ENCODE measurements around the gene ABTB1. TPM values are rescaled to one million over a fixed set of nuclear protein-coding genes. Genes with fewer than 3 reads are reported as not detected.

The ABTB1 gene
- total RNA-seq, 2 experiments from 2014 or later = 4.4 to 14.5 TPM

- Histone ChIP-seq H3K4me2 (ENCODE audit: low read length) (no peak overlapping the region), H3K9me3 (ENCODE audit: low read length) (no peaks in the 10 kb centered on the region), H3K9me2 (ENCODE audit: insufficient read depth, low read length) (no peaks in the 10 kb centered on the region), H3K27ac (ENCODE audit: low read depth, low read length, poor library complexity, severe bottlenecking) (no peak overlapping the region), H3K36me3 (ENCODE audit: insufficient read depth, low read length) (peaks cover 57% of the 10 kb centered on the region), H4K20me1 (ENCODE audit: insufficient read depth, low read length) (no peaks in the 10 kb centered on the region), H3K79me2 (ENCODE audit: insufficient read depth, low read depth, low read length) (peaks cover 9% of the 10 kb centered on the region; the same call in 1 of the 2 replicates), H3K4me1 (ENCODE audit: insufficient read depth, low read length, poor library complexity, severe bottlenecking) (no peaks in the 10 kb centered on the region), H3K4me3 (ENCODE audit: low read depth, low read length, poor library complexity, severe bottlenecking) (no peak overlapping the region), H2AFZ (ENCODE audit: low read length) (no peak overlapping the region)
- intact Hi-C loops (cut with micrococcal nuclease; ENCODE audit: unreplicated experiment) = no loop called here
- ChIA-PET POLR2A (interaction anchor here (0.6 kb wide), 1 partner anchor 9 kb away, joined by 3 read pairs; no protein-coding TSS in a partner anchor), CTCF (ENCODE audit: unreplicated experiment) (no interaction called here)
- no TSS peak for BruUV-seq (replicated peaks)
- DNase-seq (ENCODE audit: low spot score) = no peak
- TF ChIP-seq CTCF (conservative IDR thresholded peaks at IDR 0.05; ENCODE audit: low read length) (no peak), EZH2phosphoT487 (IDR thresholded peaks at IDR 0.05; ENCODE audit: borderline replicate concordance, low read depth, low read length) (no peak)
Observed at GRCh38 chr3:127722091-127722784, 49.5 kb downstream of the ABTB1 start.

GRCh38 chr3:127723011-127723567, 50.3 kb downstream of the ABTB1 start:
- Histone ChIP-seq H3K4me1 (ENCODE audit: insufficient read depth, low read length, poor library complexity, severe bottlenecking) (no peaks in the 10 kb centered on the region), H4K20me1 (ENCODE audit: insufficient read depth, low read length) (no peaks in the 10 kb centered on the region), H3K4me3 (ENCODE audit: low read depth, low read length, poor library complexity, severe bottlenecking) (no peak overlapping the region), H3K4me2 (ENCODE audit: low read length) (no peak overlapping the region), H3K36me3 (ENCODE audit: insufficient read depth, low read length) (peaks cover 64% of the 10 kb centered on the region), H3K9me3 (ENCODE audit: low read length) (no peaks in the 10 kb centered on the region), H3K79me2 (ENCODE audit: insufficient read depth, low read depth, low read length) (peaks cover 17% of the 10 kb centered on the region; the same call in 1 of the 2 replicates), H3K9me2 (ENCODE audit: insufficient read depth, low read length) (no peaks in the 10 kb centered on the region), H3K27ac (ENCODE audit: low read depth, low read length, poor library complexity, severe bottlenecking) (no peak overlapping the region), H2AFZ (ENCODE audit: low read length) (no peak overlapping the region)
- ChIA-PET POLR2A (interaction anchor here (1.1 kb wide), 1 partner anchor 11 kb away, joined by 3 read pairs; no protein-coding TSS in a partner anchor), CTCF (ENCODE audit: unreplicated experiment) (no interaction called here)
- intact Hi-C loops (cut with micrococcal nuclease; ENCODE audit: unreplicated experiment) = no loop called here
- BruUV-seq (replicated peaks) = no TSS peak
- no peak for DNase-seq (ENCODE audit: low spot score)
- no peak for TF ChIP-seq CTCF (conservative IDR thresholded peaks at IDR 0.05; ENCODE audit: low read length)
- TF ChIP-seq EZH2phosphoT487 (IDR thresholded peaks at IDR 0.05; ENCODE audit: borderline replicate concordance, low read depth, low read length) = no peak

GRCh38 chr3:127726894-127727293, 54.1 kb downstream of the ABTB1 start:
- TF ChIP-seq EZH2phosphoT487 (IDR thresholded peaks at IDR 0.05; ENCODE audit: borderline replicate concordance, low read depth, low read length) = no peak
- no peak for TF ChIP-seq CTCF (conservative IDR thresholded peaks at IDR 0.05; ENCODE audit: low read length)
- Histone ChIP-seq H3K4me1 (ENCODE audit: insufficient read depth, low read length, poor library complexity, severe bottlenecking) (peaks cover 36% of the 10 kb centered on the region), H3K4me3 (ENCODE audit: low read depth, low read length, poor library complexity, severe bottlenecking) (no peak overlapping the region), H3K9me3 (ENCODE audit: low read length) (no peaks in the 10 kb centered on the region), H3K9me2 (ENCODE audit: insufficient read depth, low read length) (no peaks in the 10 kb centered on the region), H3K36me3 (ENCODE audit: insufficient read depth, low read length) (peaks cover 56% of the 10 kb centered on the region), H4K20me1 (ENCODE audit: insufficient read depth, low read length) (no peaks in the 10 kb centered on the region), H2AFZ (ENCODE audit: low read length) (no peak overlapping the region), H3K79me2 (ENCODE audit: insufficient read depth, low read depth, low read length) (peaks cover 55% of the 10 kb centered on the region), H3K27ac (ENCODE audit: low read depth, low read length, poor library complexity, severe bottlenecking) (no peak overlapping the region), H3K4me2 (ENCODE audit: low read length) (no peak overlapping the region)
- POLR2A ChIA-PET = interaction anchor here (1.2 to 2.2 kb wide), 2 partner anchors 9 to 12 kb away, joined by 5 to 8 read pairs; no protein-coding TSS in a partner anchor
- CTCF ChIA-PET (ENCODE audit: unreplicated experiment) = no interaction called here
- no TSS peak for BruUV-seq (replicated peaks)
- no peak for DNase-seq (ENCODE audit: low spot score)
- intact Hi-C loops (cut with micrococcal nuclease; ENCODE audit: unreplicated experiment) = no loop called here

Measured in OCI-LY7 (cell line).